Cerebellar nuclear complex (tissue), 1 donor: ENCODE results near the gene CRYBB2.
"Not testable (repeated sequence)": the region's sequence is repeated elsewhere in the genome, so short reads cannot be mapped to it uniquely, and the experiment has no call there.

Experiments
- DNase-seq, 2 experiments: peaks; one replicate each; lab custom pipeline; 2025; lab: John Stamatoyannopoulos, UW

CRYBB2 gene

GRCh38 chr22:25233706-25234105 lies 14.3 kb downstream of the CRYBB2 start:
- DNase-seq = not testable (repeated sequence)

- no peak for DNase-seq
These were observed 16.3 kb downstream of the CRYBB2 start for GRCh38 chr22:25235547-25236290.

GRCh38 chr22:25236417-25236816 lies 17.0 kb downstream of the CRYBB2 start:
- DNase-seq = no peak

- no peak for DNase-seq
These were observed 18.1 kb downstream of the CRYBB2 start for GRCh38 chr22:25237503-25237902.

DNA sequence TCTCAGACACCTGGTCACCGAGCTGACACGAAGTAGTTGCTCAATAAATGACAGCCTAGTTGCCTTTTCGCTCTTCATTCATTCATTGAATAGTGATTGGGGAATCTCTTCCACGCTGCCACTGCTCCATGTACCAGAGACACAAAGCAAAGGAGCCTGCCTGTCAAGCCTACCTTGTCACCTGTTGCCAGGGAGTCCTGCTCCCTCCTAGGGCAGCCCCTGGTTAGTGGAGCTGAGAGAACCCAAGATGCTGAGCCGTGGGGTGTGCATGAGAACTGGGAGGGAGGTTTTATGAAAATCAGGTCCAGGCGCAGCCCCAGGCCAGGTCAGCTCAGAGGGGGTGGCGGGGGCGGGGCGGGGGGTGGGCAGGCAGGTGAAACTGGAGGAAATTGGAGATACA lies 18.6 kb downstream of the CRYBB2 start:
- DNase-seq = not testable (repeated sequence)

- DNase-seq = not testable (repeated sequence)
These were observed 35.7 kb downstream of the CRYBB2 start for GRCh38 chr22:25255169-25255568.

DNA sequence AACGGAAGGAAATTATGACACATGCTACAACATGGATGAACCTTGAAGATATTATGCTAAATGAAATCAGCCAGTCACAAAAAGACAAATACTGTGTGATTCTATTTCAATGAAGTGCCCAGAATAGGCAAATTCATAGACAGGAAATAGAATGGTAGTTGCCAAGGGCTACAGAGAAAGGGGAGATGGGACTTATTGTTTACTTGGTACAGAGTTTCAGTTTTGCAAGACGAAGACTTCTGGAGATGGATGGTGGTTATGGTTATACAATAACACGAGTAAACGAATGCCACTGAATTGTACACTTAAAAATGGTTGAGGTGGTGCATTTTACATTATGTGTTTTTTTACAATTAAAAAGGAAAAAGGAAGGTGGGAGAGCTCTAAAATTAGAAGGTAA lies 48.1 kb downstream of the CRYBB2 start:
- DNase-seq = not testable (repeated sequence)

- DNase-seq = not testable (repeated sequence)
These were observed 49.5 kb downstream of the CRYBB2 start for GRCh38 chr22:25268902-25269301.

DNA sequence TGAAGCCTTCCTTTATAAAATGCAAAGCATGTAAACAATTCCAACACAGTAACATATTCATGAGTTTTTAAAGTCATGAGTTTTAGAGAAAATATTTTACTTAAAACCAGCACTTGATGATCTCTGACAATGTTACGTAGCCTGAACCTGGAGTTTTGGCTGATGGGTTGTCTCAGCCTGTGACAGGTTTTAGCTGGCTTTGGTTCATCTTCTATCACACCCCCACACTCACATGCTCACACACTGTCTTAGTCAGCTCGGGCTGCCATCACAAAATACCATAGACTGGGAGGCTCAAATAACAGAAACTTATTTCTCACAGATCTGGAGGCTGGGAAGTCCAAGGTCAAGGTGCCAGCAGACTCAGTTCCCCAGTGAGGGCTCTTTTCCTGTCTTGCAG lies 50.6 kb downstream of the CRYBB2 start:
- not testable (repeated sequence) for DNase-seq

GRCh38 chr22:25273231-25273630 lies 53.8 kb downstream of the CRYBB2 start:
- not testable (repeated sequence) for DNase-seq

GRCh38 chr22:25273928-25274327 lies 54.5 kb downstream of the CRYBB2 start:
- not testable (repeated sequence) for DNase-seq

- not testable (repeated sequence) for DNase-seq
These were observed 60.7 kb downstream of the CRYBB2 start for GRCh38 chr22:25280118-25280517.
